HEK293 (cell line): ENCODE results near the gene ATP6V0A1.
A peak's percentile ranks its signal among the peaks of the same experiment; 100 is the strongest.

Experiments
- GLIS1 ChIP-seq: fragments of 450-650 bp; formaldehyde crosslinking; IDR thresholded peaks from 2 replicates; pipeline ENCODE4 v1.5.1; 2016; ENCODE audit warnings: missing biosample characterization, missing genetic modification characterization
- IKZF3 ChIP-seq: fragments of 450-650 bp; IDR thresholded peaks from 2 replicates; pipeline ENCODE4 v1.5.0; 2018; ENCODE audit warnings: missing biosample characterization, mild to moderate bottlenecking, missing genetic modification characterization, moderate library complexity
- KLF9 ChIP-seq: fragments of 450-650 bp; formaldehyde crosslinking; IDR thresholded peaks from 2 replicates; pipeline ENCODE4 v1.5.1; 2016; ENCODE audit warnings: missing biosample characterization, missing genetic modification characterization, low read depth
- OSR2 ChIP-seq: fragments of 450-650 bp; formaldehyde crosslinking; IDR thresholded peaks from 2 replicates; pipeline ENCODE4 v1.5.1; 2016; ENCODE audit warnings: missing biosample characterization, missing genetic modification characterization
- PATZ1 ChIP-seq: fragments of 450-650 bp; formaldehyde crosslinking; IDR thresholded peaks from 2 replicates; pipeline ENCODE4 v1.5.1; 2016; ENCODE audit warnings: missing biosample characterization, missing genetic modification characterization
- PRDM10 ChIP-seq: fragments of 450-650 bp; formaldehyde crosslinking; IDR thresholded peaks from 2 replicates; pipeline ENCODE4 v1.5.1; 2016; ENCODE audit warnings: missing biosample characterization, missing genetic modification characterization
- SCRT1 ChIP-seq: fragments of 450-650 bp; formaldehyde crosslinking; IDR thresholded peaks from 2 replicates; pipeline ENCODE4 v1.5.1; 2016; ENCODE audit warnings: missing biosample characterization, missing genetic modification characterization, borderline replicate concordance
- SCRT2 ChIP-seq: fragments of 450-650 bp; formaldehyde crosslinking; IDR thresholded peaks from 2 replicates; pipeline ENCODE4 v1.5.1; 2016; ENCODE audit warnings: missing biosample characterization, missing genetic modification characterization
- TCF7L2 ChIP-seq: IDR thresholded peaks from 2 replicates; pipeline ENCODE4 v1.6.1; 2011; ENCODE audit warnings: low read depth, mild to moderate bottlenecking, inconsistent platforms, low read length, moderate library complexity, borderline replicate concordance
- ZBTB20 ChIP-seq: fragments of 450-650 bp; formaldehyde crosslinking; IDR thresholded peaks from 2 replicates; pipeline ENCODE4 v1.5.1; 2016; ENCODE audit warnings: missing biosample characterization, missing genetic modification characterization
- ZBTB7A ChIP-seq: fragments of 450-650 bp; formaldehyde crosslinking; IDR thresholded peaks from 2 replicates; pipeline ENCODE4 v1.5.1; 2016; ENCODE audit warnings: low read depth, missing biosample characterization, missing genetic modification characterization
- ZBTB8A ChIP-seq: fragments of 450-650 bp; formaldehyde crosslinking; IDR thresholded peaks from 2 replicates; pipeline ENCODE4 v1.5.1; 2016; ENCODE audit warnings: missing biosample characterization, missing genetic modification characterization
- ZFP69B ChIP-seq: fragments of 450-650 bp; formaldehyde crosslinking; IDR thresholded peaks from 2 replicates; pipeline ENCODE4 v1.5.1; 2016; ENCODE audit warnings: missing biosample characterization, missing genetic modification characterization
- ZNF132 ChIP-seq: fragments of 450-650 bp; formaldehyde crosslinking; IDR thresholded peaks from 2 replicates; pipeline ENCODE4 v1.5.1; 2017; ENCODE audit warnings: missing biosample characterization, missing genetic modification characterization, borderline replicate concordance
- ZNF221 ChIP-seq: fragments of 450-650 bp; formaldehyde crosslinking; IDR thresholded peaks from 2 replicates; pipeline ENCODE4 v1.5.1; 2017; ENCODE audit warnings: missing biosample characterization, missing genetic modification characterization, borderline replicate concordance
- ZNF248 ChIP-seq: fragments of 450-650 bp; formaldehyde crosslinking; IDR thresholded peaks from 2 replicates; pipeline ENCODE4 v1.5.1; 2017; ENCODE audit warnings: missing biosample characterization, missing genetic modification characterization
- ZNF341 ChIP-seq: fragments of 450-650 bp; formaldehyde crosslinking; IDR thresholded peaks from 2 replicates; pipeline ENCODE4; 2016; ENCODE audit warnings: low read depth, missing biosample characterization, missing genetic modification characterization
- ZNF529 ChIP-seq: fragments of 450-650 bp; formaldehyde crosslinking; IDR thresholded peaks from 2 replicates; pipeline ENCODE4 v1.5.1; 2017; ENCODE audit warnings: missing genetic modification characterization, missing biosample characterization; ENCODE audit not compliant: insufficient replicate concordance
- ZNF596 ChIP-seq: fragments of 450-650 bp; IDR thresholded peaks from 2 replicates; pipeline ENCODE4 v1.5.0; 2018; ENCODE audit warnings: missing biosample characterization, mild to moderate bottlenecking, missing genetic modification characterization, moderate library complexity
- ZNF645 ChIP-seq: fragments of 450-650 bp; formaldehyde crosslinking; IDR thresholded peaks from 2 replicates; pipeline ENCODE4; 2016; ENCODE audit warnings: missing biosample characterization, missing genetic modification characterization
- ZNF658 ChIP-seq: fragments of 450-650 bp; formaldehyde crosslinking; IDR thresholded peaks from 2 replicates; pipeline ENCODE4; 2016; ENCODE audit warnings: missing biosample characterization, missing genetic modification characterization
- ZNF76 ChIP-seq: fragments of 450-650 bp; formaldehyde crosslinking; IDR thresholded peaks from 2 replicates; pipeline ENCODE4; 2016; ENCODE audit warnings: low read depth, missing biosample characterization, missing genetic modification characterization, borderline replicate concordance
- TF ChIP-seq, protein P1 (sequence below): fragments of 450-650 bp; formaldehyde crosslinking; IDR thresholded peaks from 2 replicates; pipeline ENCODE4 v1.5.1; 2016; ENCODE audit warnings: missing biosample characterization, missing genetic modification characterization, borderline replicate concordance
- TF ChIP-seq, protein P2 (sequence below): fragments of 450-650 bp; formaldehyde crosslinking; IDR thresholded peaks from 2 replicates; pipeline ENCODE4 v1.5.1; 2016; ENCODE audit warnings: missing biosample characterization, missing genetic modification characterization
- TF ChIP-seq, protein P3 (sequence below): fragments of 450-650 bp; formaldehyde crosslinking; IDR thresholded peaks from 2 replicates; pipeline ENCODE4 v1.5.1; 2017; ENCODE audit warnings: missing biosample characterization, missing genetic modification characterization

ATP6V0A1 gene

GRCh38 chr17:42518755-42519545 lies 60.3 kb downstream of the ATP6V0A1 start (continued):
- TF ChIP-seq PRDM10 (tag by site-specific recombination) (peak; percentile 34; the same call in 1 of the 2 replicates), ZBTB8A (tag by site-specific recombination) (0 out of 2 replicates have a peak, but pooled peaks have one; percentile 26), ZNF529 (tag by site-specific recombination) (no peak), ZNF132 (no peak), PATZ1 (tag by site-specific recombination) (no peak), ZBTB20 (tag by site-specific recombination) (0 out of 2 replicates have a peak, but pooled peaks have one; percentile 19), ZBTB7A (tag by site-specific recombination) (no peak), ZNF658 (no peak), ZNF645 (tag by site-specific recombination) (no peak), ZNF76 (tag by site-specific recombination) (no peak), SCRT2 (tag by site-specific recombination) (peak; percentile 93), ZNF248 (tag by site-specific recombination) (no peak), IKZF3 (tag by site-specific recombination) (peak; percentile 48; the same call in 1 of the 2 replicates), ZFP69B (tag by site-specific recombination) (peak; percentile 79; the same call in 1 of the 2 replicates), ZNF341 (tag by site-specific recombination) (0 out of 2 replicates have a peak, but pooled peaks have one; percentile 6), GLIS1 (tag by site-specific recombination) (peak; percentile 62), OSR2 (tag by site-specific recombination) (no peak), TCF7L2 (no peak), KLF9 (peak; percentile 33; the same call in 1 of the 2 replicates), ZNF596 (no peak), SCRT1 (no peak), ZNF221 (tag by site-specific recombination) (no peak)
- TF ChIP-seq, protein P1, sequence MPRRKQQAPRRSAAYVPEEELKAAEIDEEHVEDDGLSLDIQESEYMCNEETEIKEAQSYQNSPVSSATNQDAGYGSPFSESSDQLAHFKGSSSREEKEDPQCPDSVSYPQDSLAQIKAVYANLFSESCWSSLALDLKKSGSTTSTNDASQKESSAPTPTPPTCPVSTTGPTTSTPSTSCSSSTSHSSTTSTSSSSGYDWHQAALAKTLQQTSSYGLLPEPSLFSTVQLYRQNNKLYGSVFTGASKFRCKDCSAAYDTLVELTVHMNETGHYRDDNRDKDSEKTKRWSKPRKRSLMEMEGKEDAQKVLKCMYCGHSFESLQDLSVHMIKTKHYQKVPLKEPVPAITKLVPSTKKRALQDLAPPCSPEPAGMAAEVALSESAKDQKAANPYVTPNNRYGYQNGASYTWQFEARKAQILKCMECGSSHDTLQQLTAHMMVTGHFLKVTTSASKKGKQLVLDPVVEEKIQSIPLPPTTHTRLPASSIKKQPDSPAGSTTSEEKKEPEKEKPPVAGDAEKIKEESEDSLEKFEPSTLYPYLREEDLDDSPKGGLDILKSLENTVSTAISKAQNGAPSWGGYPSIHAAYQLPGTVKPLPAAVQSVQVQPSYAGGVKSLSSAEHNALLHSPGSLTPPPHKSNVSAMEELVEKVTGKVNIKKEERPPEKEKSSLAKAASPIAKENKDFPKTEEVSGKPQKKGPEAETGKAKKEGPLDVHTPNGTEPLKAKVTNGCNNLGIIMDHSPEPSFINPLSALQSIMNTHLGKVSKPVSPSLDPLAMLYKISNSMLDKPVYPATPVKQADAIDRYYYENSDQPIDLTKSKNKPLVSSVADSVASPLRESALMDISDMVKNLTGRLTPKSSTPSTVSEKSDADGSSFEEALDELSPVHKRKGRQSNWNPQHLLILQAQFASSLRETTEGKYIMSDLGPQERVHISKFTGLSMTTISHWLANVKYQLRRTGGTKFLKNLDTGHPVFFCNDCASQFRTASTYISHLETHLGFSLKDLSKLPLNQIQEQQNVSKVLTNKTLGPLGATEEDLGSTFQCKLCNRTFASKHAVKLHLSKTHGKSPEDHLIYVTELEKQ (tag by site-specific recombination): no peak
- TF ChIP-seq, protein P2, sequence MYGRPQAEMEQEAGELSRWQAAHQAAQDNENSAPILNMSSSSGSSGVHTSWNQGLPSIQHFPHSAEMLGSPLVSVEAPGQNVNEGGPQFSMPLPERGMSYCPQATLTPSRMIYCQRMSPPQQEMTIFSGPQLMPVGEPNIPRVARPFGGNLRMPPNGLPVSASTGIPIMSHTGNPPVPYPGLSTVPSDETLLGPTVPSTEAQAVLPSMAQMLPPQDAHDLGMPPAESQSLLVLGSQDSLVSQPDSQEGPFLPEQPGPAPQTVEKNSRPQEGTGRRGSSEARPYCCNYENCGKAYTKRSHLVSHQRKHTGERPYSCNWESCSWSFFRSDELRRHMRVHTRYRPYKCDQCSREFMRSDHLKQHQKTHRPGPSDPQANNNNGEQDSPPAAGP (tag by site-specific recombination): peak; percentile 84
- TF ChIP-seq, protein P3, sequence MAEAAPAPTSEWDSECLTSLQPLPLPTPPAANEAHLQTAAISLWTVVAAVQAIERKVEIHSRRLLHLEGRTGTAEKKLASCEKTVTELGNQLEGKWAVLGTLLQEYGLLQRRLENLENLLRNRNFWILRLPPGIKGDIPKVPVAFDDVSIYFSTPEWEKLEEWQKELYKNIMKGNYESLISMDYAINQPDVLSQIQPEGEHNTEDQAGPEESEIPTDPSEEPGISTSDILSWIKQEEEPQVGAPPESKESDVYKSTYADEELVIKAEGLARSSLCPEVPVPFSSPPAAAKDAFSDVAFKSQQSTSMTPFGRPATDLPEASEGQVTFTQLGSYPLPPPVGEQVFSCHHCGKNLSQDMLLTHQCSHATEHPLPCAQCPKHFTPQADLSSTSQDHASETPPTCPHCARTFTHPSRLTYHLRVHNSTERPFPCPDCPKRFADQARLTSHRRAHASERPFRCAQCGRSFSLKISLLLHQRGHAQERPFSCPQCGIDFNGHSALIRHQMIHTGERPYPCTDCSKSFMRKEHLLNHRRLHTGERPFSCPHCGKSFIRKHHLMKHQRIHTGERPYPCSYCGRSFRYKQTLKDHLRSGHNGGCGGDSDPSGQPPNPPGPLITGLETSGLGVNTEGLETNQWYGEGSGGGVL (tag by site-specific recombination): peak; percentile 53
